Urothelium cell line (cell line): Measurements from ENCODE around the gene LARP1.
A peak's percentile ranks its signal among the peaks of the same experiment; 100 is the strongest.

Experiments used
- DNase-seq: peaks from one replicate; pipeline ENCODE4 v3.0.0; 2011; ENCODE audit warnings: low spot score, mixed read lengths
- FAIRE-seq: peaks from 2 replicates; lab custom pipeline; 2011; peaks lifted over from hg19 to GRCh38; lab: Jason Lieb, UNC

LARP1 gene

DNA sequence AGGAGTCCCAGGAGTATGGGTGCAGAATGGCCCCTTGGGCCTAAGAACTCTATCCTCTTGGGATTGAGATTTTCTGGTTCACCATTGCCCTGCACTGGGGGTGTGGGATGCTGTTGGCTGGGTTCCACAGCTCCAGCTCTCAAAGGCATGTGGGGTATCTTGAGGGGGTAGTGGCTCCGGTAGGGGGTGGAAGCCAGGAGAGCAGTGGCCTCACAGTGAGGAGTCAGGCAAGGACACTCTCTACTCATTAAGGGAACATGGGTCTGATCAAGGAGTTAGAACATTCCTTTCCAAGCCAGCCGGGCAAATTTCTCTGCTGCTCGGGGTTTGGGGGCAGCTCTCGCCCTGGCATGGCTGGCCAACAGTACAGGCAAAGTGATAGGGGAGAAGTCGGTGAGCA lies 33.0 kb downstream of the LARP1 start:
- no peak for DNase-seq
- FAIRE-seq: no peak

DNA sequence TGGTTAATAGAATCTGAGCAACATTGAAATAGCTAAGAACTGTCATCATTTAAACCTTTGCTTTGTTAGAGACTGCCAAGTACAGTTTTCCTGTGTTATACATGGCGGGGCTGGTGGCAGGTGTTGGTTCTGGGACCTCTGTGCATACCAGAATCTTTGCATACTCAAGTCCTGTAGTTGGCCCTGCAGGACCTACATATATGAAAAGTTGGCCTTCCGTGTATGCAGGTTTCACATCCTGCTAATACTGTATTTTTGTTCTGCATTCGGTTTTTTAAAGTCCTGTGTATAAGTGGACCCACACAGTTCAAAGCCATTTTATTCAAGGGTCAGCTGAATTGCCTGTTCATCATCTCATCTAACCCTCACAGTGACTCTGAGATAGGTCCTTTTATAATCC lies 36.4 kb downstream of the LARP1 start:
- FAIRE-seq (no peak), DNase-seq (no peak)

DNA sequence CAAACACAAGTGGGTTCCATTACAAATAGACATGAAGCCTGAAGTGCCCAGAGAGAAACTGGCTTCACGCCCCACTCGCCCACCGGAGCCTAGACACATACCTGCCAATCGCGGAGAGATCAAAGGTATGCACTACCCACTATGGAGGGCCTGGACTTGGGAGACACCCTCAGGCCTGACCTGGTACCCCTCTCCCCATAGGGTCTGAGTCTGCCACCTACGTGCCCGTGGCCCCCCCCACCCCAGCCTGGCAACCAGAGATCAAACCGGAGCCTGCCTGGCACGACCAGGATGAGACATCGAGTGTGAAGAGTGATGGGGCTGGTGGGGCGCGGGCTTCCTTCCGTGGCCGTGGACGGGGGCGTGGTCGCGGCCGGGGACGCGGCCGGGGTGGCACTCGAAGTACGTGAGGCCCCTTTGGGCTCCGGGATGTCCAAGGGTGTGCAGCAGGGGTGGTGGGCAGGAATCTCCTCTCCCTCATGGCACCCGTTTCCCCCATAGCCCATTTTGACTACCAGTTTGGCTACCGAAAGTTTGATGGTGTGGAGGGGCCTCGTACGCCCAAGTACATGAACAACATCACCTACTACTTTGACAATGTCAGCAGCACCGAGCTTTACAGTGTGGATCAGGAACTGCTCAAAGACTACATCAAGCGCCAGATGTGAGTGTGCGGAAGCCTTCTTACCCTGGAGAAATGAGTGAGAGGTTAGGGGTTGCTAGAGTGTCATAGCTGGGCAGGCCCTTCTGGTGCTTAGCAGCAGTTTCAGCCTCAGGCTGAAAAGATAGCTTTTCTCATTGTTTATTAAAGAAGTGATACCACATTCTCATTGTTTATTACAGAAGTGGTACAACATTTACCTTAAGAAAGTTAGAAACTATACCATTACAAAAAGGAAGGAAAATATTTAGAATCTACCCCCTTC lies 38.7 kb downstream of the LARP1 start:
- FAIRE-seq: no peak
- DNase-seq: no peak

DNA sequence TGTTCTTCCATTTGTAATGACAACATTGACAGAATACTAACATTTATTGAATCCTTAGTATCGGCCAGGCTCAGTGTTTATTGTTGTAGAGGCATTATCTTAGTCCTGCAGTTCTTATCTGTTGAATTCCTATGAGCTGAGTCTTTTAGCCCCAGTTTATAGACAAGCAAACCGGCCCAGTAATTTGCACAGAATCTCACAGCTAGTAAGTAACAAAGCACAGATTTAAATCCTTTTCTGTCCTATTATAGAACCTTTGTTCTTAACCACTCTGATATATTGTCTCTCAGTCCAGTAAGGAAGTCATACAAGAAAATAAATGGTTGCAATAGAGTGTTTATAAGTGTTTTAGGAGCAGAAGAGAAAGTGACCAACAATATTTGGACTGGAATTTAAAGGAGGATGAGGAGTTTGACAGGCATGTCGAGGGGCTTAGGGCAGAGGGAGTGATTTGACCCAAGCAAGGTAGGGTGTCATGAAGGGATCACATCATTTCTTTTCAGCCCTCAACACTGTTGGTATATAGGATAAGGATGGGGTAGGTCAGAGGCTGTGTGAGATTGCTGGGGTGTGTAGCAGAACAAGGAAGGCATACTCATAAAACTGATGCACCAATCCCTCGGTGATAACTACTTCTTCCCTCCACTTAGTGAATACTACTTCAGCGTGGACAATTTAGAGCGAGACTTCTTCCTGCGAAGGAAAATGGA lies 39.5 kb downstream of the LARP1 start:
- no peak for FAIRE-seq
- no peak for DNase-seq

DNA sequence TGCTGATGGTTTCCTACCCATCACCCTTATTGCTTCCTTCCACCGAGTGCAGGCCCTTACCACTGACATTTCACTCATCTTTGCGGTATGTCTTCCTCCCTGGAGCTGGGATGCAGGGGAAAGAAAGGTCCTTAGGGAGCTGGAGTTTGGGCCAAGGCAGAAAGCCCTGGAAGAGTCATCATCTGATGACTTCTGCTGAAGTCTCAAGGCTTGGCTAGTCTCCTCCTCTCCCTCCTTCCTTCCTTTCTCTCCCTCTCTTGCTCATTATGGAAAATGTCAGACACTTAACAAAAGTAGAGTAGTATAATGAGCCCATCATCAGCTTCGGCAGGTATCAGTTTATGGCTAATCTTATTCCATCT lies 40.0 kb downstream of the LARP1 start:
- DNase-seq (no peak), FAIRE-seq (no peak)

DNA sequence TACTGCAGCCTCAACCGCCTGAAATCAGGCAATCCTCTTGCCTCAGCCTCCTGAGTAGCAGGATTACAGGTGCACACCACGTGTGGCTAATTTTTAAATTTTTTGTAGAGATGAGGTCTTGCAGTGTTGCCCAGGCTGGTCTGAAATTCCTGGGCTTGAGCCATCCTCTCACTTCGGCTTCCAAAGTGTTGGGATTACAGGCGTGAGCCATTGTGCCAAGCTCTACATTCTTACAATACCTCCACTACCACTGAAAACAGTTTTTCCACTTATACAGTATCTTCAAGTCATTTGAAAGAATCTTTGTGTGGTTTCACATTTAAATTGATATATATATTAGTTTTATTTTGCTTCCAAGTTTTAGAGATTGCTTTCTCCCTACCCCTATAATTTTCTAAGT lies 42.6 kb downstream of the LARP1 start:
- FAIRE-seq (no peak), DNase-seq (no peak)

DNA sequence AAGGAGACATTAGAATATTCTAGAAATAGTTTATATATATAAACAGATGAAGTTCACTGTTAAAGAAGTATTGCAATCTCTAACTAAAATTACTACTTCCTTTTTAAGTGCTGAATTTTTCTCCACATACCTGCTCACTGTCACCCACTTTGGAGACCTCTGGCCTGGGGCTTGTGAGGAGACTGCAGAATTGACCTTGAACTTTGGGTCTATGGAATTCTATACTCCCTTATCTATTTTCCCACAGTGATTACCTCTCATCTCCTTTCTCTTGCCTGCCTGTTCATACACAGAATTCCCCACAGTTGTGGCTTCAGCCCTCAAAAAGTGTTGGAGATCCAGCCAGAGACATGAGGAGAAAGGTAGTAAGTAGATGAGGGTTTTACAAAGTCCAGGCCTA lies 45.4 kb downstream of the LARP1 start:
- FAIRE-seq (no peak), DNase-seq (no peak)

DNA sequence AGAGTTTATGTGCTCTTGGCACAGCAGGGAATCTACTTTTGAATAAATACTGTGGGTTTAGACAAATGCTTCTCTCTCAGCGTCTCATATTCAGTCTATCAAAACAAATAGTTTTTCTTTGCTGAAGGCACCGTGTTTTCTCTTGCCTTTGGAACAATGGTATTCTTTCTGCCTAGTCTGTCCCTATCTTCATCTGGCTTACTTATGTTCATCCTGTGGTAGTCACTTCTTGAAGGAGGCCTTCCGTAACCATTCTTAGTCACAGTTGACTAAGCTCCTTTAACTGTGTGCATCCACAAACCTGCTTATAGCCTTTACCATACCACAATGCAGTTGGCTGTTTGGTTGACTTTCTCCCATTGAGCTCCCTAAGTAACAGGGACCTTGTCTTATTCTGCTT lies 45.9 kb downstream of the LARP1 start:
- DNase-seq (no peak), FAIRE-seq (no peak)

DNA sequence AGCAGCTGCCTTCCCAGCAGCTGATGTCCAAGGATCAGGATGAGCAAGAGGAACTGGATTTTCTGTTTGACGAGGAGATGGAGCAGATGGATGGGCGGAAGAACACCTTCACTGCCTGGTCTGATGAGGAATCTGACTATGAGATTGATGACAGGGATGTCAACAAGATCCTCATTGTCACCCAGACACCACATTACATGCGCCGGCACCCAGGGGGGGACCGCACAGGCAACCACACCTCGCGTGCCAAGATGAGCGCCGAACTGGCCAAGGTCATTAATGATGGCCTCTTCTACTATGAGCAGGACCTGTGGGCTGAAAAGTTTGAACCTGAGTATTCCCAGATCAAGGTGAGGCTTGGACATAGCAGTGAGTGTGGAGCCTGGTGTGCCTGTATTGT lies 46.9 kb downstream of the LARP1 start:
- FAIRE-seq: no peak
- DNase-seq: no peak

DNA sequence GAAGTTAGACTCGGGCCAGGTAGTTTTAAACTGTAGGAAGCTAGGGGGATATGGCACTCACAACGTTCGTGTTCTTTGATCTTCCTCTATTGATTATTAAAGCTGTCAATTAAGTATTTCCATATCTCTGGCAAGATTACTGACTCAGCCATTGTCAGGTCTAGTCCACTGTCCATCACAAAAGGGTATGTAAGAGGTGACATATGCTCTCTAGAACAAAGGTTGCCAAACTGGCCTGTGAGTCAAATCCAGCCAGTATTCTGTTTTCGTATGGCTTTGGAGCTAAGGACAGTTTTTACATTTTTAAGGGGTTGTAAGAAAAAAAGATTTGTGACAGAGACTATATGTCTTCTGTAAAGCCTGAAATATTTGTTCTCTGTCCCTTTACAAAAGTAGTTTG lies 51.0 kb downstream of the LARP1 start:
- no peak for FAIRE-seq
- no peak for DNase-seq

DNA sequence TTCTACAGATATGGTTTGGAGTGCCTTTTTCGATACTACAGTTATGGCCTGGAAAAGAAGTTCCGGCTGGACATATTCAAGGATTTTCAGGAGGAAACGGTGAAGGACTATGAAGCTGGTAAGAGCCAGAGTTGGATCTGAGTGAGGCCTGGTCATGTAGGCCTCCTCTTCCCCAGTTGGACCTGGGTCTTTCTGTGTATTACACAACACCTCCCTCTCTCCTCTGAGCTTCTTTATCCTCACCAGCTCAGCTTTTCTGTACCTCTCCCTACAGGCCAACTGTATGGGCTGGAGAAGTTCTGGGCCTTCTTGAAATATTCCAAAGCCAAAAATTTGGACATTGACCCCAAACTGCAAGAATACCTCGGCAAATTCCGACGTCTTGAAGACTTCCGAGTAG lies 56.1 kb downstream of the LARP1 start:
- DNase-seq: no peak
- no peak for FAIRE-seq

DNA sequence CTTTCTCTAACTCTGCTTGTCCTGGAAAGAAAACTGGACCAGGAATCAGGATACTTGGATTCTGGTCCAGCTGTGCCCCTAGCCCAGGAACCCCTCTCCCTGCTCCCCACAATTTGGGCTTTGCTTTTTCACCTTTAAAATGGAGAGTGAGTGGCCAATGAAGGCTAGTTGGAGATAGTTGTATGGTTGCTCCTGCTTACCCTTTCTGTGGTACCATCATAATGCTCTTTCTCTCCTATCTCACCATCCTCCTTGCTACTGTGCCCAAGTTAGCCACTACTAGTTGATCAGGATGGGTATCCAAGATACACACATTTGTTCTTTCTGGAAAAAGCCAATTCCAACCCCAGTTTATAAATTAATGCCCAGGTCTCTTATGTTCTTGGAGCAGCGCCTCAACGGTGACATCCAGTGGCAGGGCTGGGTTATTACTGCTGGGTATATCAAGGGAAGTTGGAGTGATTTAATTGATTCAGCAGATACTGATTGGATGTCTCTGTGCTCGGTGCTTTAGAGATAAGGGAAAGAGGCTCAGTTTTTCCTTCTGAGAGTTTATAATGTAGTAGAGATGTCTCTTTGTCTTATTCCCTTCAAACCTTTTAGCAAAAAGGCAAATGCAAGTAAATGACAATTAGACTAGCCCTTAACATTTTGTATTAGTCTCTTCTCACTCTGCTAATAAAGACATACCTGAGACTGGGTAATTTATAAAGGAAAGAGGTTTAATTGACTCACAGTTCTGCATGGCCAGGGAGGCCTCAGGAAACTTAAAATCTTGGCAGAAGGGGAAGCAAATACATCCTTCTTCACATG lies 56.7 kb downstream of the LARP1 start:
- no peak for FAIRE-seq

DNA sequence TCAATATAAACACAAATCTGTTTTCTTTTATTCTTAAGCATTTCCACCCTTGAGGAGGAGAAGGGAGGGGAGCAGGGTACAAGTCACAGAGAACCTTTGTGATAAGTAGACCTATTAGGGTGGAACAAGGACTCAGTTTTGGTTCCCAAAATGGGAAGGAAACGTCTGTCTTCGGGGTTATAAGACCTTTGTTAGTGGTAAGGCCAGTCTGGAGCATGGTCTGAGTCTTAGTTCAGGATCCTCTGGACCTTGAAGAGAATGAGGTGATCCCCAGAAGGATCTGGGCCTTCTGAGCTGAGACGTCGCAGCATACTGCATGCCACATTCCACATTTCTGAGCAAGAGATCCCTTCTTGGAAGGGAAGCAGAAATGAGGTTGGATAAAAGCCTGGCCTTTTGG lies 58.0 kb downstream of the LARP1 start:
- DNase-seq (no peak), FAIRE-seq (no peak)

More for the DNA sequence above, 56.7 kb downstream of the LARP1 start:
- peak; percentile 61 for DNase-seq

DNA sequence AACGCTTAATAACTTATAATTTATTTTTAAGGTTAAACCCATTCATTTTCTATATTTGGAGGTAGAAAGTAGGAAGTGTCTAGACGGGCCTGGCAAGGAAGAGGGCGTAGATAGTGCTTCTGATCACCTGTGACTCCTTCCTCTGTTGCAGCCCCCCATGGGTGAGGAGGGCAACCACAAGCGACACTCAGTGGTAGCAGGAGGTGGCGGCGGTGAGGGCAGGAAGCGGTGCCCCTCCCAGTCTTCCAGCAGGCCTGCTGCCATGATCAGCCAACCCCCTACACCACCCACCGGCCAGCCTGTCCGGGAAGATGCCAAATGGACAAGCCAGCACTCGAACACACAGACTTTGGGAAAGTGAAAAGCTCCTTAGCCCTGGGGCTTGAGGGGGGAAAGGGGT lies 58.6 kb downstream of the LARP1 start:
- FAIRE-seq (no peak), DNase-seq (no peak)

DNA sequence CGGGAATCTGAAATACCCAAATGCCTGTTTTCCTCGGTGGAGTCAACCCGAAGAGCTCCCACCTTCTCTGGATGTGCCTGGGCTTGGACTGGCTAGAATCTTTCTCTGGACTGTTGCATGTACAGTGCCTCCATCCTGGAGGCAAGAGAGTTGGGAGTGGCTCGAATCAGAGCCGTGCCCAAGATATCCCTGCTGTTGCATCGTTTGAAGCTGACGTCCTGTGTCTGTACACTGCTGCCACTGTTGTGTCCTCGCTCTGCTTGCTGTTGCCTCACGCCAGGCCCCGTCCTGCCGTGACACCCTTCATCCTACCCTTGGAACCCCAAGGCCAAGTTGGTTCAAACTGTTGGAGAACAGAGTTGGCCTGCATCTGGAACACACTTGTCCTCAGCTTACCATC lies 59.8 kb downstream of the LARP1 start:
- FAIRE-seq (peak; percentile 17), DNase-seq (no peak)

DNA sequence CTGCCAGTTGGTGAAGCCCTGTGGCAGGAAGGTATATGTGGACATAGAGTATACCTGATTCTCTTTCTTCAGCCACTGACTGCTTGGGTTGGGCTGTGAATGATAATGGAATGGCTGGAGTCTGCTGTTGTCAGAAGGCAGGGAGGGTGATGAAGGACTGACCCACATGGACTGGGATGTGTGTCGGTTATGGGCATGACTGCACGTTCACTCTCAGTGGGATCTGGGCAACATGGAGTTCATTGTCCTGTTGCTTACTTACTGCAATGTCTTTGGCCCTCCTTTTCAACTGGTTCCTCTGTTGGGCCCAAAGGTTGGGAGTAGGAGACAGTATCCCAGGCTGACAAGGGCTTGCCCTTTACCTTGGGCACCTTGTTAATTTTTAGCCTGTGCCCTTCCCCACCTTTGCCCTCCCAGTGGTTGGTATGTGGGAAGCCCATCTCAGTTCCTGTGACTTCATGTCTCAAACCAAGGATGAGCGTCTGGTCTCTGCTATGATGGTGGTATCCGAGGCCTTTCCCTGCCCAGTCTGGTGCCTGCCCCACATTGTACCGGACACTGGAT lies 60.6 kb downstream of the LARP1 start:
- DNase-seq: no peak
- no peak for FAIRE-seq

DNA sequence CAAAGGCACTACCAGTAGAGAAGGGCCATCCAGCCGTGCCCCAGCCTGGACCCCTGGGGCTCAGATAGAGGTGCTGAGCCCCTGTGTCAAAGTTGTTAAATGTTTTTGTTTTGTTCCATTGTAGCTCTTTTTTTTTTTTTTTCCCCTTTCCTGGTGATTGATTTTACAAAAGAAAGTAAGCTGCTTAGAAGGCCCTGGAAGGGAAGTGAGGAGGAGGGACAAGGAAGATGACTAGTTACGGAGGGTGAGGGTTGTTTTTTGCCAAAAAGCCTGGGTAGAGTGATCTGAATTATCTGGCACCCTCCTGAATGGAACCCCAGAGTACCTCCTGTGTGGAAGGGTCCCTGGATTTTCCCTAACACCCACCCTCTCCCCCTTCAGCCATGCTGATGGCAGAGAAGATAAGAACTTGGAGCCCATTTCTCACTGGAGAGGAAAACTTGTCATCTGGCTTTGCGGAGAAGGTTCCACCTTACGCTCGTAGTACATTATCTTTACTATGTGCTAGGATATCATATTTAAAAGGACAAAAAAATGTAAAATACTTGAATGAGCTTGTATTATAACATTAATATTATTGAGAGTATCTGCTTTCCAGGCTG lies 61.8 kb downstream of the LARP1 start:
- no peak for FAIRE-seq
- DNase-seq: no peak

DNA sequence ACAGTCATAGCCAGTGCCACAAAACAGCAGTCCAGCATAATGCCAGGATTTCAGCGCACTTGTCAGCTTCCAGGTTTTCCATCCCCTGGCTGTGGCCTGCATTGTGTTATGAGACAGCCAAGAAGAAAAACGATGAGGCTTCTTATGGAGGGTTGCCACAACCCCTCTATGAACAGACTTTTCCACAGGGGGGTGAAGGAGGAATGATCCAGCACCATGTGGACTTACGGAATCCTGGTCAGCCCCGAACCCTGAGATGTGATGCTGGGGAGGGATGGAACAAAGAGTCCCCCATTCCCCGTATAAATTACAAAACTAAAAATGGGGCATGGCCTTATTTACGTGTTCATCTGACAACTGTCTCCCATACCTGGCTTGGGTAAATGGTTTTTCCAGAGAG lies 62.6 kb downstream of the LARP1 start:
- no peak for FAIRE-seq

DNA sequence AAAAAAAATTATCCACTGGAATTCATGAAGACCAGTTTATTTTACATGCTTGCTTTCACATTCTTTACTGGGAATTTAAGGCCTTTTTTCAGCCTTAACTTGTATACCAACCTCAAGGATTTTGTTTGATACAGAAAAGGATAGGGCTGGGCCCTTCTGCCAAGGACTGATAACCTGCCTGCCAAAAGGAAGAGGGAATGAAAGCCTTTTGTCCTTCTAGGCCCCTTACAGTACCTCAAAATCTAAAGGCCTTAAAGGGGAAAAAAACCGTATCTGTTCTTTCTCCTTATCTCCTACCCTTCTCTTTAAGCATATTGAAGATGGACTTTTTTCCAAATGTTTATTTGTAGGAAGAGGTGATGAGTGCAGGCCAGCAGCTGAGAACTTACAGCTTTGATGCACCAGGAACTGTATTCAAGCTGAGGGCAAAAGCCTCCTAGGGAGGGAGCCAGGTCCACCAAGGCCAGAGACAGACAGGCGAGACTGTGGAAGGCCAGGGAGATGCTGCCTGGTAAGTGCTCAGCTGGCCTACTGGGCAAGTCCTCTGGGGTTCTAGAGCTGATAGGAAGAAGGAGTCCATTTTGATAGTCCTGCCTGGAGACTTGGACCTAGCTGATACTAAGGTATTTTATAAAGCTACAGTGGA lies 63.4 kb downstream of the LARP1 start:
- FAIRE-seq: no peak
- DNase-seq: no peak

More for the DNA sequence above, 62.6 kb downstream of the LARP1 start:
- no peak for DNase-seq

DNA sequence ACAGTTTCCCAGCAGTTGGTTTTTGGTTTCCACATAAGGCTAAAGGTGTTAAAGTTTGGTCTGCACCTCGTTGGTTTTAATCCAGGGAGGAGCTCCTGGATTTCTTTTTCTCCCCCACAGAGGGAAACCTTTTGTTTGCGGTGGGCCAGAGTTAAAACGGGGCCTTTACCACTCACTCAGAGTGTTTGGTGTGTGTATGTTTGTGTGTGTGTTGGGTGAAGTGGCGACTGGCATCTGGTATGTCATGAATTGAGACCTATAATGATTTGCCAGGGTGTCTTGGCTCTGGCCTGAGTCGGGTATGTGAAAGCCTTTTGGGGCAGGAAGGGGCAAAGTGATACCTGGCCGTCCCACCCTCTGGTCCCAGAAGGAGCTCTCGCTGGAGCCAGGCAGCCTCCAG lies 64.4 kb downstream of the LARP1 start:
- FAIRE-seq (no peak), DNase-seq (no peak)
